ENCODE results near the gene BCAP29. TPM values are rescaled to one million over a fixed set of nuclear protein-coding genes. Genes with fewer than 3 reads are reported as not detected.

The BCAP29 gene
- total RNA-seq, 1 donor from 2014 or later, result 92.1 TPM

GRCh38 chr7:107594961-107595737, 15.1 kb downstream of the BCAP29 start:
- TF ChIP-seq POLR2AphosphoS5 (IDR thresholded peaks at IDR 0.05; ENCODE audit: insufficient read depth in 1 of 2, low read depth in 1 of 2) (peak in 1 of 2 donors; percentile 77), POLR2A (IDR thresholded peaks at IDR 0.05) (no peak), CTCF (IDR thresholded peaks at IDR 0.05) (no peak)
- Histone ChIP-seq H3K36me3 (peaks cover 0 to 20% of the 10 kb centered on the region in 2 donors), H3K9me3 (no peaks in the 10 kb centered on the region), H3K4me3 (no peak overlapping the region), H3K27ac (peak overlapping the region; percentile 24), H3K27me3 (no peaks in the 10 kb centered on the region), H3K4me1 (peaks cover 13% of the 10 kb centered on the region)
- DNase-seq (ENCODE audit: extremely low spot score in 2 of 2), result no peak
- intact Hi-C loops (cut with DNase I), result no loop called here

GRCh38 chr7:107596881-107597581, 17.0 kb downstream of the BCAP29 start:
- TF ChIP-seq POLR2A (IDR thresholded peaks at IDR 0.05) (no peak), CTCF (IDR thresholded peaks at IDR 0.05) (no peak), POLR2AphosphoS5 (IDR thresholded peaks at IDR 0.05; ENCODE audit: insufficient read depth in 1 of 2, low read depth in 1 of 2) (no peak)
- H3K9me3 ChIP-seq, result no peaks in the 10 kb centered on the region
- H3K36me3 ChIP-seq, result peaks cover 0 to 38% of the 10 kb centered on the region in 2 donors
- no peak overlapping the region for H3K4me3 ChIP-seq
- no peak for DNase-seq (ENCODE audit: extremely low spot score in 2 of 2)
- no peak overlapping the region for H3K27ac ChIP-seq
- H3K4me1 ChIP-seq, result peaks cover 13% of the 10 kb centered on the region
- no peaks in the 10 kb centered on the region for H3K27me3 ChIP-seq
- intact Hi-C loops (cut with DNase I), result no loop called here

- Histone ChIP-seq H3K27me3 (no peaks in the 10 kb centered on the region), H3K27ac (no peak overlapping the region), H3K36me3 (peaks cover 0 to 43% of the 10 kb centered on the region in 2 donors), H3K4me1 (peaks cover 13% of the 10 kb centered on the region), H3K4me3 (no peak overlapping the region), H3K9me3 (no peaks in the 10 kb centered on the region)
- DNase-seq (ENCODE audit: extremely low spot score in 2 of 2), result no peak
- no peak for TF ChIP-seq POLR2AphosphoS5 (IDR thresholded peaks at IDR 0.05; ENCODE audit: insufficient read depth in 1 of 2, low read depth in 1 of 2)
- intact Hi-C loops (cut with DNase I), result no loop called here
Observed at GRCh38 chr7:107597582-107597916, 17.5 kb downstream of the BCAP29 start.

GRCh38 chr7:107597953-107598352, 17.9 kb downstream of the BCAP29 start:
- no peaks in the 10 kb centered on the region for H3K9me3 ChIP-seq
- no peak for DNase-seq (ENCODE audit: extremely low spot score in 2 of 2)
- H3K27ac ChIP-seq, result no peak overlapping the region
- H3K4me1 ChIP-seq, result peaks cover 13% of the 10 kb centered on the region
- TF ChIP-seq POLR2AphosphoS5 (IDR thresholded peaks at IDR 0.05; ENCODE audit: insufficient read depth in 1 of 2, low read depth in 1 of 2) (no peak), CTCF (IDR thresholded peaks at IDR 0.05) (no peak), POLR2A (IDR thresholded peaks at IDR 0.05) (no peak)
- no peaks in the 10 kb centered on the region for H3K27me3 ChIP-seq
- H3K36me3 ChIP-seq, result peaks cover 0 to 45% of the 10 kb centered on the region in 2 donors
- intact Hi-C loops (cut with DNase I), result no loop called here
- no peak overlapping the region for H3K4me3 ChIP-seq

- no peaks in the 10 kb centered on the region for H3K9me3 ChIP-seq
- peaks cover 13% of the 10 kb centered on the region for H3K4me1 ChIP-seq
- H3K4me3 ChIP-seq, result no peak overlapping the region
- peaks cover 0 to 41% of the 10 kb centered on the region in 2 donors for H3K36me3 ChIP-seq
- DNase-seq (ENCODE audit: extremely low spot score in 2 of 2), result no peak
- no peaks in the 10 kb centered on the region for H3K27me3 ChIP-seq
- no peak overlapping the region for H3K27ac ChIP-seq
- intact Hi-C loops (cut with DNase I), result no loop called here
- no peak for TF ChIP-seq POLR2AphosphoS5 (IDR thresholded peaks at IDR 0.05; ENCODE audit: insufficient read depth in 1 of 2, low read depth in 1 of 2)
- no peak for TF ChIP-seq CTCF (IDR thresholded peaks at IDR 0.05)
- TF ChIP-seq POLR2A (IDR thresholded peaks at IDR 0.05), result no peak
Observed at GRCh38 chr7:107599262-107599661, 19.2 kb downstream of the BCAP29 start.
